Measurements from ENCODE around the gene USP5. TPM values are rescaled to one million over a fixed set of nuclear protein-coding genes. Genes with fewer than 3 reads are reported as not detected.
A peak's percentile ranks its signal among the peaks of the same experiment; 100 is the strongest.

USP5 gene
- total and polyA plus RNA-seq, 2 experiments from 2014 or later, result 73.2 to 96.2 TPM

DNA sequence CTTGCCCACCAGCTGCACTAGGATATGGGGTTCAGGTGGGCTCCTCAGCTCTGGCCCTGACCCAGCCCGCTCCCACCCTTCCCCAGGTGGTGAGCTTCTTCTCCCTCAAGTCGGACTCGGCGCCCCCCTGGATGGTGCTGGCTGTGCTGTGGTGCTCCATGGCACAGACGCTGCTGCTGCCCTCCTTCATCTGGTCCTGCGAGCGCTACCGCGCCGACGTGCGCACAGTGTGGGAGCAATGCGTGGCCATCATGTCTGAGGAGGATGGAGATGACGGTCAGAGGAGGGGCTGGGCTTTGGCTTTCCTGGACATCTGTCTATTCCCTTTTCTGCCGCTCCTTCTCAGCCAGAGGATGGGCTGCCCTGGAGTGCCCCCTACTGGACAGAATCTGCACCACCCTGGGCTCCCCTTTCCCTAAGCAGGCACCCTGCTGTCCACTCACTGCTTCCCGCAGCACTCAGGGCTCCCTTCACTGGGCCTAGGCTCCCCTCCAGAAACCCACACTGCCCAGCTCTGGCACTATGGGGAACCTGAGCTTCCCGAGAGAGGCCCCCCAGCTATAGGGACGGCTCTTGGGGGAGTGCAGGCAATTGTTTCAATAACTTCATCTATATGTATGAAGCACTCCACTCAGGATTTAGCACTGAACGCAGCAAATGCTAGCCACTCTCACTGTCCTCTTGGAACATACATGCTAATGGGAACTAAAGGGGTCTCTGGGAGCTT is 26.4 kb upstream of the USP5 start:
- H3K79me2 ChIP-seq (ENCODE audit: insufficient read depth), result peaks cover 25% of the 10 kb centered on the region
- no peaks in the 10 kb centered on the region for H3K9me2 ChIP-seq (ENCODE audit: insufficient read depth)
- H3K9ac ChIP-seq, result peak overlapping the region; percentile 63
- no peaks in the 10 kb centered on the region for H3K9me3 ChIP-seq (ENCODE audit: low read depth)
- H3K4me2 ChIP-seq (ENCODE audit: unreplicated experiment), result peak overlapping the region; percentile 78
- peaks cover 23% of the 10 kb centered on the region for H3K4me1 ChIP-seq (ENCODE audit: insufficient read depth)
- H4K20me1 ChIP-seq (ENCODE audit: insufficient read depth), result no peaks in the 10 kb centered on the region
- H2AFZ ChIP-seq, result peak overlapping the region; percentile 77
- peak; percentile 85 for DNase-seq
- H3K4me3 ChIP-seq, result peak overlapping the region; percentile 64
- 2 to 3% methylated on average over 18 to 19 of the region's 19 CpGs for WGBS, 2 experiments (ENCODE audit: low coverage in 1 of 2, low lambda C conversion rate in 2 of 2, missing lambda C conversion rate in 2 of 2)
- no peaks in the 10 kb centered on the region for H3K36me3 ChIP-seq (ENCODE audit: low read depth)
- no peaks in the 10 kb centered on the region; the same call in 1 of the 2 replicates for H3F3A ChIP-seq (ENCODE audit: insufficient read depth)
- H3K27me3 ChIP-seq (replicated peaks; ENCODE audit: insufficient read depth), result peaks cover 7% of the 10 kb centered on the region
- TF ChIP-seq EZH2phosphoT487 (IDR thresholded peaks at IDR 0.05; ENCODE audit: insufficient read depth, low read depth) (no peak), EZH2 (IDR thresholded peaks at IDR 0.05; ENCODE audit: insufficient read depth, poor library complexity, severe bottlenecking) (no peak)
- H3K27ac ChIP-seq, result no peak overlapping the region
- in situ Hi-C loops (cut with MboI), result no loop called here

DNA sequence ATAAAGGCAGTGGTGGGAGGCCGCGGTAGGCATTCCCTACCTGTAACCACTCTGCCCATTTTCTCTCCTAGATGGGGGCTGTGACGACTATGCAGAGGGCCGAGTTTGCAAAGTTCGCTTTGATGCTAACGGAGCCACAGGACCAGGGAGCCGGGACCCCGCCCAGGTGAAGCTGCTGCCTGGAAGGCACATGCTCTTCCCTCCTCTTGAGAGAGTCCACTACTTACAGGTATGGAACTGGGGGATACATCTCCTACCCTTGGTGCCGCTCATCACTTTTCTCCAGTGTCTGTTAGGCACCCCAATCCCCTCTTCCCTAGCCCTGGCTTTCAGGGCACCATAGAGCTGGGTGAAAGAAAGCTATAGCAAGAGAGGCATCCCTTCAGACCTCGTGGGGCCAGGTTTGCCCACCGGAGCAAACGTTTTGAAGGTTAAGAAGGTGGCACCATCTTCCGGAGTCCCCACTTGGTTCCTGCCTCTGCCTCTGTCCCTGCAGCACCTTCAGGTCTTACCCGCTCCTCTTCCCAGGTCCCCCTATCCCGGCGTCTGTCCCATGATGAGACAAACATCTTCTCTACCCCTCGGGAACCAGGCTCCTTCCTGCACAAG is 25.7 kb upstream of the USP5 start:
- TF ChIP-seq EZH2 (IDR thresholded peaks at IDR 0.05; ENCODE audit: insufficient read depth, poor library complexity, severe bottlenecking) (no peak), EZH2phosphoT487 (IDR thresholded peaks at IDR 0.05; ENCODE audit: insufficient read depth, low read depth) (no peak)
- H3K27me3 ChIP-seq (replicated peaks; ENCODE audit: insufficient read depth), result peaks cover 7% of the 10 kb centered on the region
- H2AFZ ChIP-seq, result no peak overlapping the region
- no peak overlapping the region for H3K9ac ChIP-seq
- WGBS, 2 experiments (ENCODE audit: low coverage in 1 of 2, low lambda C conversion rate in 2 of 2, missing lambda C conversion rate in 2 of 2), result 65 to 68% methylated on average over 17 of the region's 17 CpGs
- in situ Hi-C loops (cut with MboI), result no loop called here
- peaks cover 25% of the 10 kb centered on the region for H3K79me2 ChIP-seq (ENCODE audit: insufficient read depth)
- H3K4me1 ChIP-seq (ENCODE audit: insufficient read depth), result peaks cover 23% of the 10 kb centered on the region
- H3F3A ChIP-seq (ENCODE audit: insufficient read depth), result no peaks in the 10 kb centered on the region; the same call in 1 of the 2 replicates
- H3K36me3 ChIP-seq (ENCODE audit: low read depth), result 0 out of 2 replicates have a peak, but pooled peaks cover 4% of the 10 kb centered on the region
- no peaks in the 10 kb centered on the region for H4K20me1 ChIP-seq (ENCODE audit: insufficient read depth)
- H3K9me3 ChIP-seq (ENCODE audit: low read depth), result no peaks in the 10 kb centered on the region
- H3K4me3 ChIP-seq, result no peak overlapping the region
- H3K27ac ChIP-seq, result no peak overlapping the region
- DNase-seq, result no peak
- H3K9me2 ChIP-seq (ENCODE audit: insufficient read depth), result no peaks in the 10 kb centered on the region
- no peak overlapping the region for H3K4me2 ChIP-seq (ENCODE audit: unreplicated experiment)

DNA sequence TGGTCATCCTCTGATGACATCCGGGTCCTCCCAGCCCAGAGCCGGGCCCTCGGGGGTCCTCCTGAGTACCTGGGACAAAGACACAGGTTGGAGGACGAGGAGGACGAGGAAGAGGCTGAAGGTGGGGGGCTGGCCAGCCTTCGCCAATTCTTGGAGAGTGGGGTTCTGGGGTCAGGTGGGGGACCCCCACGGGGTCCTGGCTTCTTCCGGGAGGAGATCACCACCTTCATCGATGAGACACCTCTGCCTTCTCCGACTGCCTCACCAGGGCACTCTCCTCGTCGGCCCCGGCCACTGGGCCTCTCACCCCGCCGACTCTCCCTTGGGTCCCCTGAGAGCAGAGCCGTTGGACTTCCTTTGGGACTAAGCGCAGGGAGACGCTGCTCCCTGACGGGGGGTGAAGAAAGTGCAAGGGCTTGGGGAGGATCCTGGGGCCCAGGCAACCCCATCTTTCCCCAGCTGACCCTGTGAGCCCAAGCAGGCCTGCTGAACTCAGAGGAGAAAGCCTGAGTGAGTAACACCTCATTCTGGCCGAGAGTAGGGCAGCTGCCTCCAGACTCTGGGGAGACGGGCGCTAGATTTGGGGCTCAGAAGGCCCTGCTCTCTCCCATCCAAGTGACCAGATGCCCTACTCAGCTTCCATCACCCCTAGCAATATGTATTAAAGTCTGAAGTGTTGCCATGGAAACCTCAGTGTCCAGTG is 25.1 kb upstream of the USP5 start:
- Histone ChIP-seq H3K27ac (peak overlapping the region; percentile 25; the same call in 1 of the 2 replicates), H3K4me1 (ENCODE audit: insufficient read depth) (peaks cover 23% of the 10 kb centered on the region), H3K79me2 (ENCODE audit: insufficient read depth) (peaks cover 25% of the 10 kb centered on the region), H4K20me1 (ENCODE audit: insufficient read depth) (no peaks in the 10 kb centered on the region), H3K36me3 (ENCODE audit: low read depth) (0 out of 2 replicates have a peak, but pooled peaks cover 4% of the 10 kb centered on the region), H3F3A (ENCODE audit: insufficient read depth) (no peaks in the 10 kb centered on the region; the same call in 1 of the 2 replicates), H3K9me3 (ENCODE audit: low read depth) (no peaks in the 10 kb centered on the region), H2AFZ (peak overlapping the region; percentile 34; the same call in 1 of the 2 replicates), H3K9me2 (ENCODE audit: insufficient read depth) (no peaks in the 10 kb centered on the region), H3K4me2 (ENCODE audit: unreplicated experiment) (peak overlapping the region; percentile 54), H3K9ac (peak overlapping the region; percentile 27; the same call in 1 of the 2 replicates), H3K4me3 (peak overlapping the region; percentile 46; the same call in 1 of the 2 replicates), H3K27me3 (replicated peaks; ENCODE audit: insufficient read depth) (peaks cover 7% of the 10 kb centered on the region)
- in situ Hi-C loops (cut with MboI), result no loop called here
- 76 to 84% methylated on average over 21 to 22 of the region's 22 CpGs for WGBS, 2 experiments (ENCODE audit: low coverage in 1 of 2, low lambda C conversion rate in 2 of 2, missing lambda C conversion rate in 2 of 2)
- TF ChIP-seq EZH2 (IDR thresholded peaks at IDR 0.05; ENCODE audit: insufficient read depth, poor library complexity, severe bottlenecking), result no peak
- no peak for TF ChIP-seq EZH2phosphoT487 (IDR thresholded peaks at IDR 0.05; ENCODE audit: insufficient read depth, low read depth)
- no peak for DNase-seq

DNA sequence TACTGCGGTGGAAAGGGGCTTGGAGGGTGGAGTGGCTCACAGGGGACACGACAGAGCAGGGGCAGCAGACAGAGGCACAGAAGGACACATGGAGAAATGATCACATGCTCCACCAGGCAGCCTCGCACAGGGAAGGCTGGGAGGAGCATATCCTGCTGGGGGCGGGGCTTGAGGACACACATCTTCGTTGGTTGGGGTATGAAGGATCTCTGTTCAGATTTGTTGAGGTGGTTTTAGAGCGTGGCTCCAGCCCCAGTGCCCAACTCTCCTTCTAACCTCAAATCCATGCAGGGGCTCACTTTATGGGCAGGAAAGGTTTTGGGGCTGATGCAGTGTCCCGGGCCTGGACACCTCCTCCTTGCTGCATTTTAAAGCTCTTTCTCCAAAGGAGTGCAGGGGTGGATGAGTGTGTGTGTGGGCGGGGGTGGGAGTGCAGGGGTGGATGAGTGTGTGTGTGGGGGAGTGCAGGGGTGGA is 24.5 kb upstream of the USP5 start:
- Histone ChIP-seq H3K79me2 (ENCODE audit: insufficient read depth) (peaks cover 25% of the 10 kb centered on the region), H3K27me3 (replicated peaks; ENCODE audit: insufficient read depth) (peaks cover 7% of the 10 kb centered on the region), H3F3A (ENCODE audit: insufficient read depth) (no peaks in the 10 kb centered on the region; the same call in 1 of the 2 replicates), H3K9me2 (ENCODE audit: insufficient read depth) (no peaks in the 10 kb centered on the region), H3K9ac (peak overlapping the region; percentile 27; the same call in 1 of the 2 replicates), H3K4me2 (ENCODE audit: unreplicated experiment) (peak overlapping the region; percentile 54), H3K4me3 (peak overlapping the region; percentile 46), H3K36me3 (ENCODE audit: low read depth) (0 out of 2 replicates have a peak, but pooled peaks cover 4% of the 10 kb centered on the region), H3K4me1 (ENCODE audit: insufficient read depth) (peaks cover 23% of the 10 kb centered on the region), H3K9me3 (ENCODE audit: low read depth) (no peaks in the 10 kb centered on the region), H4K20me1 (ENCODE audit: insufficient read depth) (no peaks in the 10 kb centered on the region), H2AFZ (peak overlapping the region; percentile 34; the same call in 1 of the 2 replicates), H3K27ac (peak overlapping the region; percentile 25; the same call in 1 of the 2 replicates)
- WGBS, 2 experiments (ENCODE audit: low coverage in 1 of 2, low lambda C conversion rate in 2 of 2, missing lambda C conversion rate in 2 of 2), result 1 to 3% methylated on average over 8 of the region's 8 CpGs
- in situ Hi-C loops (cut with MboI), result no loop called here
- DNase-seq, result peak; percentile 90
- TF ChIP-seq EZH2phosphoT487 (IDR thresholded peaks at IDR 0.05; ENCODE audit: insufficient read depth, low read depth) (no peak), EZH2 (IDR thresholded peaks at IDR 0.05; ENCODE audit: insufficient read depth, poor library complexity, severe bottlenecking) (no peak)

Measured in GM23248 (cell line).